GM12878 (cell line): ENCODE measurements around the gene DIP2B. TPM values are rescaled to one million over a fixed set of nuclear protein-coding genes. Genes with fewer than 3 reads are reported as not detected.

Source experiments
- ATAC-seq: fragments of 200-7000 bp; cut with Tn5 transposase; 3 replicates; pipeline ENCODE4 v1.9.1; 2020; ENCODE audit warnings: mild to moderate bottlenecking, moderate library complexity
- BruUV-seq: library from RNA; stranded (reverse); fragments of 400-500 nt; replicated peaks from 2 replicates; lab custom pipeline; 2021; lab: Mats Ljungman, UMichigan
- CTCF ChIA-PET: fragments of 300-600 bp; sonication (Branson Sonifier 250); formaldehyde crosslinking; extraction: SDS; loops from one replicate; lab custom pipeline; 2021; ENCODE audit warnings: inconsistent platforms; lab: Yijun Ruan, JAX
- POLR2A ChIA-PET: fragments of 350-600 bp; formaldehyde crosslinking; extraction: SDS; loops from one replicate; lab custom pipeline; 2021; ENCODE audit warnings: inconsistent platforms; lab: Charles Lee
- RAD21 ChIA-PET: fragments of 300-600 bp; sonication (Branson Sonifier 250); formaldehyde crosslinking; loops from one replicate; lab custom pipeline; 2023; ENCODE audit warnings: antibody characterized with exemption; ENCODE audit not compliant: unreplicated experiment; lab: Charles Lee
- SMC1A ChIA-PET: fragments of 300-600 bp; sonication (Branson Sonifier 250); formaldehyde crosslinking; loops from one replicate; lab custom pipeline; 2023; ENCODE audit not compliant: unreplicated experiment, uncharacterized antibody; lab: Charles Lee
- DNase-seq: peaks from one replicate; pipeline ENCODE4 v3.0.0-alpha.2; 2011; ENCODE audit warnings: low read depth, low spot score
- FAIRE-seq: peaks from 3 replicates; lab custom pipeline; 2011; peaks lifted over from hg19 to GRCh38; lab: Jason Lieb, UNC
- H2AFZ ChIP-seq: 2 replicates; pipeline ENCODE4 v1.6.0; 2011; ENCODE audit warnings: low read depth, low read length, control low read depth; ENCODE audit not compliant: control insufficient read depth
- H3K27ac ChIP-seq: 2 replicates; pipeline ENCODE4 v1.5.1; 2011; ENCODE audit warnings: control low read depth; ENCODE audit not compliant: control insufficient read depth, insufficient read depth
- H3K27me3 ChIP-seq, 2 experiments: replicated peaks in 1 of 2; 2 replicates each; pipeline versions ENCODE4 v1.6.0 to v1.6.1; 2011; ENCODE audit warnings: low read length in 1 of 2; ENCODE audit not compliant: control insufficient read depth in 2 of 2, insufficient read depth in 2 of 2
- H3K36me3 ChIP-seq, 2 experiments: 2 replicates each; pipeline ENCODE4 v1.5.1; 2011; ENCODE audit warnings: low read length in 1 of 2; ENCODE audit not compliant: control insufficient read depth in 2 of 2, insufficient read depth in 2 of 2
- H3K4me1 ChIP-seq: 2 replicates; pipeline ENCODE4 v1.6.1; 2011; ENCODE audit warnings: mild to moderate bottlenecking, low read length, moderate library complexity, mixed read lengths; ENCODE audit not compliant: control insufficient read depth, insufficient read depth
- H3K4me2 ChIP-seq: 2 replicates; pipeline ENCODE4 v1.6.0; 2011; ENCODE audit warnings: control low read depth; ENCODE audit not compliant: control insufficient read depth, insufficient read depth
- H3K4me3 ChIP-seq: fragments of 200-600 bp; sonication (generic); 2 replicates; pipeline ENCODE4 v1.5.1; 2016
- H3K79me2 ChIP-seq: 2 replicates; pipeline ENCODE4 v1.6.0; 2011; ENCODE audit warnings: low read length; ENCODE audit not compliant: control insufficient read depth, insufficient read depth
- H3K9ac ChIP-seq: 2 replicates; pipeline ENCODE4 v1.8.0; 2011; ENCODE audit warnings: low read length, control low read depth, mixed read lengths; ENCODE audit not compliant: control insufficient read depth, insufficient read depth
- H3K9me3 ChIP-seq: replicated peaks from 3 replicates; pipeline ENCODE4 v1.5.1; 2011; ENCODE audit warnings: mild to moderate bottlenecking, low read length; ENCODE audit not compliant: control insufficient read depth, insufficient read depth
- H4K20me1 ChIP-seq: 2 replicates; pipeline ENCODE4 v1.6.0; 2011; ENCODE audit not compliant: control insufficient read depth, insufficient read depth
- CBX3 ChIP-seq: fragments of 200-600 bp; sonication (generic); IDR thresholded peaks from 2 replicates; pipeline ENCODE4 v1.6.1; 2016; ENCODE audit warnings: low read depth, borderline replicate concordance
- EED ChIP-seq: sonication (generic); IDR thresholded peaks from 2 replicates; pipeline ENCODE4 v1.6.1; 2016; ENCODE audit warnings: antibody characterized with exemption, low read depth
- HDGF ChIP-seq: fragments of 450-650 bp; IDR thresholded peaks from 2 replicates; pipeline ENCODE4 v1.6.1; 2016; ENCODE audit warnings: antibody characterized with exemption
- KAT2A ChIP-seq: conservative IDR thresholded peaks from 2 replicates; pipeline ENCODE4 v1.6.1; 2011; ENCODE audit warnings: low read depth, low read length; ENCODE audit not compliant: control insufficient read depth
- KLF5 ChIP-seq: fragments of 450-650 bp; IDR thresholded peaks from 2 replicates; pipeline ENCODE4 v1.6.1; 2014; ENCODE audit warnings: mild to moderate bottlenecking; ENCODE audit not compliant: partially characterized antibody
- POLR2AphosphoS5 ChIP-seq: IDR thresholded peaks from 2 replicates; pipeline ENCODE4 v1.6.1; 2011; ENCODE audit warnings: mild to moderate bottlenecking, low read length, inconsistent platforms
- RAD21 ChIP-seq: IDR thresholded peaks from 2 replicates; pipeline ENCODE4 v1.6.1; 2011; ENCODE audit warnings: mild to moderate bottlenecking, low read depth, low read length, moderate library complexity; ENCODE audit not compliant: insufficient read depth
- RBBP5 ChIP-seq: fragments of 200-600 bp; sonication (generic); conservative IDR thresholded peaks from 2 replicates; pipeline ENCODE4 v1.6.1; 2016
- RELA ChIP-seq: fragments of 450-650 bp; IDR thresholded peaks from 2 replicates; pipeline ENCODE4 v1.8.0; 2014; ENCODE audit warnings: borderline replicate concordance; ENCODE audit not compliant: partially characterized antibody
- SP1 ChIP-seq: IDR thresholded peaks from one replicate; pipeline ENCODE4 v1.6.1; 2011; ENCODE audit warnings: low read depth, low read length
- SREBF1 ChIP-seq: IDR thresholded peaks from 2 replicates; pipeline ENCODE4 v1.6.1; 2012; ENCODE audit warnings: mild to moderate bottlenecking, low read length
- STAT1 ChIP-seq: fragments of 450-650 bp; conservative IDR thresholded peaks from 2 replicates; pipeline ENCODE4 v1.6.1; 2014; ENCODE audit warnings: antibody characterized with exemption, mild to moderate bottlenecking
- WGBS: methylation state at CpG from one replicate; pipeline ENCODE4 v1.1.6; 2016; ENCODE audit warnings: low lambda C conversion rate; ENCODE audit not compliant: insufficient replicate concordance, insufficient coverage; ENCODE audit errors: missing lambda C conversion rate; 5-methylcytosine and 5-hydroxymethylcytosine counted together
- in situ Hi-C: fragments of 300-500 bp; cut with MboI; formaldehyde crosslinking; loops from 9 replicates; pipeline ENCODE4 v1.14.3; 2018; ENCODE audit warnings: mixed read lengths
- intact Hi-C: fragments of 100-400 bp; cut with micrococcal nuclease; formaldehyde crosslinking; loops from one replicate; pipeline ENCODE4 v1.14.2; 2022; ENCODE audit not compliant: unreplicated experiment
- polyA plus RNA-seq, 11 experiments: library from polyadenylated mRNA; depleted of rRNA in 4 of 11; unstranded in 6 of 11; stranded (reverse) in 5 of 11; fragments of >200 nt; fragmentation: Nextera tagmentation in 4 of 11; fragmentation: Illumina TruSeq in 1 of 11; extraction: Ambion mirVana in 4 of 11; extraction: Trizol in 1 of 11; gene quantifications; 1 replicate in 1 of 11; 2 replicates in 10 of 11; pipeline versions ENCODE4 v1.2.1 to v1.2.3, GENCODE V29; 2011 to 2016; ENCODE audit warnings: inconsistent platforms in 2 of 11, missing spikeins in 2 of 11, low read depth in 1 of 11
- total RNA-seq, 4 experiments: library from RNA; depleted of rRNA in 3 of 4; stranded (reverse); fragments of >200 nt in 3 of 4; fragmentation: Illumina TruSeq in 1 of 4; extraction: Trizol in 1 of 4; gene quantifications; 2 replicates each; pipeline versions ENCODE4 v1.2.1 to v1.2.3, GENCODE V29; 2013 to 2021
- TF ChIP-seq, protein P1 (sequence below): IDR thresholded peaks from 2 replicates; pipeline ENCODE4 v1.6.1; 2011; ENCODE audit warnings: low read depth, low read length, improper control_type of control experiment, borderline replicate concordance
- TF ChIP-seq, protein P2 (sequence below): fragments of 450-650 bp; IDR thresholded peaks from 2 replicates; pipeline ENCODE4 v1.6.1; 2017; ENCODE audit warnings: borderline replicate concordance
- TF ChIP-seq, protein P3 (sequence below): fragments of 450-650 bp; IDR thresholded peaks from 2 replicates; pipeline ENCODE4 v1.6.1; 2017; ENCODE audit warnings: mild to moderate bottlenecking, moderate library complexity

DIP2B gene
- total and polyA plus RNA-seq, 10 of the 15 experiments (the other 5 are each of a cell fraction or from before 2014, with no cell fraction given) = 4.5 to 30.0 (median 18.6) TPM

DNA sequence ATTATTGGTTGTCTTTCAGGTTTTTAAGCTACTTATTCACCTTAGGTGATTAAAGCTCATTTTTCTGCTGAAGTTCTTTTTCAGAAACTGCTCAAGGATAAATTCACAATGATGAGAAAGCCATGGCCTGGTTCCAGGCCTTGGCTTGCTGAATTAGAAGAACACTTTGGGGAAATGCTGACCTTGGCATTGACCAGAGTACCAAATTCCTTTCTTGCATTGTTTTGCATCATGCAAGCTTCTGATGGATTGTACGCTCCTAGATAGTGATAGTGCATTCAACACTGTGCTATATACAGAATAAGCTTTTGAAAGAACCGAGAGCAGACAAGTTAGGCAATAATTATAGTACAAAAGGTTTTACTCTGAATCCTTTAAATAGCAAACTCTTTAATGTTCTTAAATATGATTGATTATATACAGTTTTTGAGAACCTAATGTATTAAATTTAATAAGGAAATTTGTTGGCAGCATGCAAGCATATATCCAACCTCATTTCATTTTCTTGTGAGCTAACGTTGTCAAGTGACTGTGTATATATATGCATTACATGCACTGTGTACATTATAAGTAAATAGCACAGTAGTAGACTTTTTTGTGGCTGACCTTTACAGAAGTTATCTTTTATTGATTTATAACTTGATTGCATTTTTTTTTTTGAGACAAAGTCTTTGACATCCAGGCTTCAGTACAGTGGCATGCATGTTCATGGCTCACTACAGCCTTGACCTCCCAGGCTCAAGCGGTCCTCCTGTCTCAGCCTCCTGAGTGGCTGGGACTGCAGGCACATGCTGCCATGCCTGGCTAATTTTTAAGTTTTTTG lies 99.2 kb downstream of the DIP2B start (continued):
- TF ChIP-seq RAD21 (no peak), RBBP5 (no peak), RELA (no peak)
- TF ChIP-seq, protein P1, sequence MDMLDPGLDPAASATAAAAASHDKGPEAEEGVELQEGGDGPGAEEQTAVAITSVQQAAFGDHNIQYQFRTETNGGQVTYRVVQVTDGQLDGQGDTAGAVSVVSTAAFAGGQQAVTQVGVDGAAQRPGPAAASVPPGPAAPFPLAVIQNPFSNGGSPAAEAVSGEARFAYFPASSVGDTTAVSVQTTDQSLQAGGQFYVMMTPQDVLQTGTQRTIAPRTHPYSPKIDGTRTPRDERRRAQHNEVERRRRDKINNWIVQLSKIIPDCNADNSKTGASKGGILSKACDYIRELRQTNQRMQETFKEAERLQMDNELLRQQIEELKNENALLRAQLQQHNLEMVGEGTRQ = no peak
- TF ChIP-seq, all 136 proteins: peak for 0

DNA sequence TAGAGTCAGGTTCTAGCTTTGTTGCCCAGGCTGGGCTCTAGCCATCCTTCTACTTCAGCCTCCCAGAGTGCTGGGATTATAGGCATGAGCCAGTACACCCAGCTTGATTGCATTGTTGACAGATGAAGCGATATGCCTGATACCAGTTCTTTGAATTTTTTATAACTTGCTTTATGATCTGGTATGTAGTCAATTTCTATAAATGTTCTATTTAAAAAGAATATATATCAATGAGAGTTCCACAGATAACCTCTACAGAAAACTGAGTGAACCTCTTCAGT lies 99.8 kb downstream of the DIP2B start:
- ChIA-PET CTCF (interaction anchor here (1.1 kb wide), 1 partner anchor 34 kb away, joined by 4 read pairs; no protein-coding TSS in a partner anchor), RAD21 (no interaction called here), POLR2A (interaction anchor here (1.2 kb wide), 1 partner anchor 30 kb away, joined by 3 read pairs; no protein-coding TSS in a partner anchor), SMC1A (interaction anchor here (1.2 kb wide), 1 partner anchor 66 kb away, joined by 4 read pairs; no protein-coding TSS in a partner anchor)
- no peak for DNase-seq
- ATAC-seq = no peak
- no peak overlapping the region for H3K4me2 ChIP-seq
- no peaks in the 10 kb centered on the region for H3K27me3 ChIP-seq
- 100% methylated on average over 1 of the region's 1 CpG for WGBS
- H3K9ac ChIP-seq = no peak overlapping the region
- intact Hi-C loops = no loop called here
- no peaks in the 10 kb centered on the region; a peak in 2 of 4 replicates for H3K36me3 ChIP-seq
- no peaks in the 10 kb centered on the region for H3K4me1 ChIP-seq
- no peaks in the 10 kb centered on the region for H3K9me3 ChIP-seq
- in situ Hi-C loops = no loop called here
- H2AFZ ChIP-seq = no peak overlapping the region
- H3K79me2 ChIP-seq = peaks cover 19% of the 10 kb centered on the region
- no peak for FAIRE-seq
- H4K20me1 ChIP-seq = no peaks in the 10 kb centered on the region
- no TSS peak for BruUV-seq
- no peak overlapping the region for H3K27ac ChIP-seq
- H3K4me3 ChIP-seq = no peak overlapping the region
- TF ChIP-seq KAT2A (no peak), POLR2AphosphoS5 (no peak), EED (no peak), STAT1 (no peak), SP1 (no peak), HDGF (no peak), SREBF1 (no peak), KLF5 (no peak), CBX3 (no peak)
- TF ChIP-seq, protein P2, sequence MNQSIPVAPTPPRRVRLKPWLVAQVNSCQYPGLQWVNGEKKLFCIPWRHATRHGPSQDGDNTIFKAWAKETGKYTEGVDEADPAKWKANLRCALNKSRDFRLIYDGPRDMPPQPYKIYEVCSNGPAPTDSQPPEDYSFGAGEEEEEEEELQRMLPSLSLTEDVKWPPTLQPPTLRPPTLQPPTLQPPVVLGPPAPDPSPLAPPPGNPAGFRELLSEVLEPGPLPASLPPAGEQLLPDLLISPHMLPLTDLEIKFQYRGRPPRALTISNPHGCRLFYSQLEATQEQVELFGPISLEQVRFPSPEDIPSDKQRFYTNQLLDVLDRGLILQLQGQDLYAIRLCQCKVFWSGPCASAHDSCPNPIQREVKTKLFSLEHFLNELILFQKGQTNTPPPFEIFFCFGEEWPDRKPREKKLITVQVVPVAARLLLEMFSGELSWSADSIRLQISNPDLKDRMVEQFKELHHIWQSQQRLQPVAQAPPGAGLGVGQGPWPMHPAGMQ = no peak
- TF ChIP-seq, protein P3, sequence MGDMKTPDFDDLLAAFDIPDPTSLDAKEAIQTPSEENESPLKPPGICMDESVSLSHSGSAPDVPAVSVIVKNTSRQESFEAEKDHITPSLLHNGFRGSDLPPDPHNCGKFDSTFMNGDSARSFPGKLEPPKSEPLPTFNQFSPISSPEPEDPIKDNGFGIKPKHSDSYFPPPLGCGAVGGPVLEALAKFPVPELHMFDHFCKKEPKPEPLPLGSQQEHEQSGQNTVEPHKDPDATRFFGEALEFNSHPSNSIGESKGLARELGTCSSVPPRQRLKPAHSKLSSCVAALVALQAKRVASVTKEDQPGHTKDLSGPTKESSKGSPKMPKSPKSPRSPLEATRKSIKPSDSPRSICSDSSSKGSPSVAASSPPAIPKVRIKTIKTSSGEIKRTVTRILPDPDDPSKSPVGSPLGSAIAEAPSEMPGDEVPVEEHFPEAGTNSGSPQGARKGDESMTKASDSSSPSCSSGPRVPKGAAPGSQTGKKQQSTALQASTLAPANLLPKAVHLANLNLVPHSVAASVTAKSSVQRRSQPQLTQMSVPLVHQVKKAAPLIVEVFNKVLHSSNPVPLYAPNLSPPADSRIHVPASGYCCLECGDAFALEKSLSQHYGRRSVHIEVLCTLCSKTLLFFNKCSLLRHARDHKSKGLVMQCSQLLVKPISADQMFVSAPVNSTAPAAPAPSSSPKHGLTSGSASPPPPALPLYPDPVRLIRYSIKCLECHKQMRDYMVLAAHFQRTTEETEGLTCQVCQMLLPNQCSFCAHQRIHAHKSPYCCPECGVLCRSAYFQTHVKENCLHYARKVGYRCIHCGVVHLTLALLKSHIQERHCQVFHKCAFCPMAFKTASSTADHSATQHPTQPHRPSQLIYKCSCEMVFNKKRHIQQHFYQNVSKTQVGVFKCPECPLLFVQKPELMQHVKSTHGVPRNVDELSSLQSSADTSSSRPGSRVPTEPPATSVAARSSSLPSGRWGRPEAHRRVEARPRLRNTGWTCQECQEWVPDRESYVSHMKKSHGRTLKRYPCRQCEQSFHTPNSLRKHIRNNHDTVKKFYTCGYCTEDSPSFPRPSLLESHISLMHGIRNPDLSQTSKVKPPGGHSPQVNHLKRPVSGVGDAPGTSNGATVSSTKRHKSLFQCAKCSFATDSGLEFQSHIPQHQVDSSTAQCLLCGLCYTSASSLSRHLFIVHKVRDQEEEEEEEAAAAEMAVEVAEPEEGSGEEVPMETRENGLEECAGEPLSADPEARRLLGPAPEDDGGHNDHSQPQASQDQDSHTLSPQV = no peak
